ENCODE data around the gene SH3BP2.

- TF ChIP-seq CTCF (IDR thresholded peaks at IDR 0.05) = no peak
- no peak for TF ChIP-seq EP300 (IDR thresholded peaks at IDR 0.05; ENCODE audit: low read depth)
- no peak for TF ChIP-seq POLR2A (IDR thresholded peaks at IDR 0.05)
Observed at GRCh38 chr4:2832981-2833670, 40.2 kb downstream of the SH3BP2 start.

Measured in transverse colon (tissue), 3 donors.